NCI-H345 (cell line): ENCODE measurements around the gene OR10H1.
"Not testable (repeated sequence)": the region's sequence is repeated elsewhere in the genome, so short reads cannot be mapped to it uniquely, and the experiment has no call there.

Experiments
- DNase-seq: peaks from one replicate; lab custom pipeline; 2025; lab: John Stamatoyannopoulos, UW

OR10H1 gene

DNA sequence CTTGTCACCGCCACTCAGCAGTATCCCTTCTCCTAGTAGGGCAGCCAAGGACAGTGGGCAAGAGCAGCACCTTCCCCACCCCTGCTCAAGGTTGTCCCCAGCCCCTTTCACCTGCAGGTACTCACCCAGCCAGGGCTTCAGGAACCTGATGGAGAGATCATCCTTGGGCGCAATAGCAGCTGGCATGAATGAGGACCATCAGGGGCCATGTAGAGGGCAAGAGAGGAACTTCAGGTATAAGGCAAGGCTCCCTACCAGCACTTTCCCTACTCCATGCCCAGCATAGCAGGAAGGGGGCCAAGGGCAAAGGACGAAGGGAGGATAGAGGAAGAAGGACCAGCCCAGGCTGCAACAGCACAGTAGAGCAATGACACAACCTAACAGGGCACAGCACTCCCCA is 41.3 kb downstream of the OR10H1 start:
- not testable (repeated sequence) for DNase-seq

DNA sequence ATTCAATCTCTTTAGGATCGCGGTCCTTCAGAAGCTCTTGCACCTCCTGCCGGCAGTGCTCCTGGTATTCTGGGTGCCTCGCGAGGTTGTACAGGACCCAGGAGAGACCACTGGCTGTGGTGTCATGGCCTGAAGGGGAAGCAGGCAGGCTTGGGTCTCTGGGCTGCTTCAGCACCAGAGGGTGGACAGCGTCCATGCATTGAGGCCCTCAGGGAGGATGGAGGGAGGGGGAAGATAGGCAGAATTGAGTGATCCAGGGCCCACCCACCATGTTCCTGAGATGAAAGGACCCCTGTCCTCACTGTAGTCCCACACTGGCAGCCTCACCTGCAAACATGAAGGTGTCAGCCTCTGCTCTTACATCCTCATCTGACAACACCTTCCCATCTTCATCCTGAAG is 45.9 kb downstream of the OR10H1 start:
- no peak for DNase-seq

GRCh38 chr19:15759962-15760565 is 55.4 kb downstream of the OR10H1 start:
- DNase-seq = no peak

DNA sequence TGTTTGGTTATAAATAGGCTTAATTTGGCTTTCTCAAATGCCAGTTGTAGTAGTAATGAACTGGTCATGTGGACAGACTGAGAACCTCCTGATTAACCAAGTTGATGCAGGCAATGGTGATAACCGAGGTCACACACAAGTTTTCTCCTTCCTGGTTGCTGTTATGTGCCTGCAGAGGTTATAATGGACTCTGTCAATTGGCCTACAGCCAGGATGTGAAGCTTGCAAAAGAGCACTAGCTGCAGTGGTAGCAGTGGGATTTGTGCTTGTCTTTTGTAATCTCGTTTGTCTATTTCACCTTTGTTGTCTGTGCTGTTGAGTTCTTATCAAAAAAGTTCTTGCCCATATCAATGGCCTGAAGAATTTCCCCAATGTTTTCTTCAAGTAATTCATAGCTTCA is 57.1 kb downstream of the OR10H1 start:
- DNase-seq = no peak
